ENCODE data around the gene EEFSEC.
A peak's percentile ranks its signal among the peaks of the same experiment; 100 is the strongest.

EEFSEC gene

DNA sequence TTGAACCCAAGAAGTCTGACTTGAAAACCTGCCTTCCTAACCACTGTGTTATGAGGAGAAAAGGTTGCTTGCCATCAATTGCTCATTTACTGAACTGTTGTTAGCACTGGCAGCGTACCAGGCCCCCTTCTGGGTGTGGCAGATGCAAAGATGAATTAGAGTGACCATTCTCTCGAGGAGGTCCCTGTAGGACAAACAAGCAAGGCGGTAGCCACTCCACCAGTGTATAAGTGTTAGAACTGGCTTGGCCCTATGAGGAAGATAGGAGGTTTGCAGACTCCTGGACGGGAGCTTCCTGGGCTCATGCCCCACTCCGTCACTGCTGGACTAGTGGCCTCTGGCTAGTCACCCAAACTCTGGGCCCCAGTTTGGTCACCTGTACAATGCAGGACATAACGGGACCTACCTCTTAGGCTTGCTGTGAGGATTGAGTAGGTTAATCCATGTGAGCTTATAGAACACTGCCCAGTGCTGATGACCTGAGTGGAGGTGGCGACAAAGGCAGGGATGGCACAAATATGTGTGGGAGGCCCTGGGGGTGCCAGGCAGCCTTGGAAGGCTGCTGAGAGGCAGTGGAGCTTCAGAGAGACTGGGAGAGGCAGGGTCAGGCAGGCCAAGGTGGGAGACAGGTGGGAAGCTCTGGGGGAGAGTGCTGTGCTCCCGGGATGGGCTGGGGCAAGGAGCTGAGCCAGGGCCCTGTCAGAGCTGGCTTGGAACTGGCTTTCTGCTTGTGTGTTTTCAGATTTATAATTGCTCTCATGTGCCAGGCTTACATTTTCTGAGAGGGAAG, 167.5 kb downstream of the EEFSEC start:
- peak; percentile 48 for DNase-seq

DNA sequence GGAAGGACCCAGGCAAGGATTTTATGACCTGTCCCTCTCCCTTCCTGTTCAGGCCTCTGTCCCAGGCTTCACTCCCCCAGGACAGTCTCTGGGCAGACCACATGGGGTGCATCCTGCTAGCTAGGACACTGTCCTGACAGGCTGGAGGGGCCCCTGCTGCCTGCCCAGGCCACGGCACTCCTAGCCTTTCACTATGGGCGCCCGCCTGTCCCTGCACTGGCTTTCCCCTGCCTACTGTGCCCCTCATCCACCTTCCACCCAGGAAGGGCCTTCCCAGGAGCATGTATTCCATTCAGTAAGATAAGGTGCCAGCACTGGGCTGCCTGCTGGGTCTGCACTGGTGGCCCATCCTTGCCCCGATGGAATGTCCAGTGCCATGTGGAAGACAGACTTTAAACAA, 168.1 kb downstream of the EEFSEC start:
- DNase-seq, result no peak

DNA sequence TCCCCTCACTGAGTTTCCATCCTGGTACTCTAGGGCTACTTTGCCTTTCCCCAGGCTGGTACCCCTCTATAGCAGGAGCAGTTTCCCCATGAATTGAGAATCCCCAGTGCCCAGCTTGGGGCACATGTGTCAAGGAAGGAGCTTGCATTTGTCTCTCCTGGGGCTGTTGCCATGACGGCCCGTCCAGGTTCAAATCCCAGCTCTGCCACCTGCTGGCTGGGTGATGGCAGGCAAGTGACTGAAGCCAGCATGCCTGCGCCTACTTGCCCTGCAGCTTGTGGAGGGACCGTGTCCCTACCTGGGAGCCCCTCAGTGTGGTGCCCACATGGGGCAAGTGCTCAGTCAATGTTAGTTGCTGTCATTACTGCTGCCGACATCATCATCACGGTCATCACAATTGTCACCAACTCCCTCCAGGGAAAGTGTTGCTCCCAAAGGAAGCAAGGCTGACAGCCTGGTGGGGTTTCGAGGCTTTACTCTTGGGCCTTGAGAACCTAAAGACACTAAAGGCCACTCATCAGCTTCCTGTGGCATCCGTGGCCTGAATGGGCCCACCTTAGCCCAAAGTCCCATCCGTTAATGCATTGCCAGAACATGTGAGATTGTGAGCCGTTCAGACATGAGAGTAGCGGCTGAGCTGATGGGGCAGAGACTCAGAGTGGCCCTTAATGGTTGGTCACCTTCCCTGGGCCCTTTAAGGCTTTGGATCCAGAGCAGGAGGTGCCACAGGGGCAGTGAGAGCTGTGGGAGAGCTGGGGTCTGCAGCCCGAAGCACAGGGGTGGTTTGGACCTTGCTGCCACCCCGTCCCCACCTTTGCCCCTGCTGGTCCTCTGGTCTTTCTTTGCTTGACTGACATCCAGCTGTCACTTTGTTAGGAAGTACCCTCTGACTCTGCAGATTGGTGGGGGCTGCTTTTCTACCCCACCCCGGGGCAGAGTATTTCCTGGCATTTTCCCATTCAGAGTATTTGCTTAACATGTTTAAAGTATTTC, 169.0 kb downstream of the EEFSEC start:
- DNase-seq, result peak; percentile 27

DNA sequence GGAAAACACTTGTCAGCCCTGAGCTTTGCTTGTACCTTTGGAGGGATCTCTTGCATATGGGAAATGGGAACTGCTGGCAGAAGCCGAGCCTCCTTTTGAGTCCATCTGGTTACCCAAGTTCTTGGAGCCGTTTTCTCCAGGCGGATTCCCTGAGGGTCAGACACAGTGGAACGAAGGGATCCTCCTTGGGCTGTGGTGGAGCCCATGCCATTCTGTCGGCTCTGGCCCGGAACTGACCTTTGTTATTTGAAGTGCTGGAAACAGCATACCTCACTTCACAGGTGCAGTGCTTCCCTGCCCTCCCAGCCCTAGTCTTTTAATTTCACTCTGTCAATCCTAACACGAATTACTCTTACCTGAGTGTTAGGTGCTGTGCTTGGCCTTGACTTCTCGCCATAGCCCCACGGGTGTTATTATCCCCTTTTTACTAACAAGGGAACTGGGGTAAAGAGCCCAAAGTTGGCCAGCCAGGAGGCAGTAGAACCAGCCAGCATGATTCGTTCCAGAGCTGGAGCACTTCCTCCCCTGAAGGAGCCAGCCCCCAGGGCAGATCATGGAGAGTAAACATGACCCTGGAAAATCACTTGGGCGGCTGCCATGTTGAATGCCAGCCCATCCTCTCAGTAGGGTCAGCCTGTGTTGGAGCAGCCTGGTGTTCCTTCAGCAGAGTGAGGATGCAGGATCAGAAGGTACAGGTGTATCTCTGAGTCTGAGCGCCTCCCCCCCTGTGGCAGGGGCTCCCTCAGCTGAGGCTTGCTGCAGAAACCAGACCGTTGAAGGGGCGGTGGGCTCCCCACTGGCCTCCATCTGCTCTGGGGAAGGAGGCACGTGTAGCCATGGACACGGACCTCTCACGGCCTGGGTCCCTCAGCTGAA, 170.2 kb downstream of the EEFSEC start:
- DNase-seq, result peak; percentile 70

DNA sequence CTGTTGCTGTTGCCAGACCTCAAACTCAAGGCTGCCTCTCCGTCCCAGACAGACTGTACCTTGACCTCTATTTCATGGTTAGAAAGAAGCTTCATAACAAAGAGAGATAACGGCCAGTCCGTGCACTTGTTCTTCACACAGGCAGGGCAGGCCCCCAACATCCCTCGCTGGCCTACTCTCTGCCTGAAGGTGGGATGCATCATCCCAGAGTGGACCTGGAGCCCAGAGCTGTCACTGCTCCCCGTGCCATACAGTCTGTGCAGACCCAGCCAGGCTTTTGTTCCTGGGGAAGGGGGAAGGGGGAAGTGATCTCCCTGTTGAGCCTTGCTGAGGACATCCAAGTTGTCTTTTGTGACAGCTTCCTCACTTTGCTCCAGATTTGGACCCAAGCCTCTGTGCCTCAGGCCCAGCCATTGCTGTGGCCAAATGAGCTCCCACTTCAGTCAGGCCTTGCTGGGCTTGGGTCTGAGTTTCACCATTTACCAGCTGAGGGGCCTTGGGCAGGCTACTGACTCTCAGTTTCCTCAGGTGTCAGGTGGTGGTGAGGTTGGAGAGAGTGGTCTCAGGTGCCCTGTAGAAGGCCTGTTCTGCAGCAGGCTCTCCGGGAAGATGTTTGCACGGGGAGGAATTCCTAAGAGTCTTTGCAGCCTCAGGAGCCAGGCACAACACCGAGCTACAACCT, 171.8 kb downstream of the EEFSEC start:
- DNase-seq, result no peak

DNA sequence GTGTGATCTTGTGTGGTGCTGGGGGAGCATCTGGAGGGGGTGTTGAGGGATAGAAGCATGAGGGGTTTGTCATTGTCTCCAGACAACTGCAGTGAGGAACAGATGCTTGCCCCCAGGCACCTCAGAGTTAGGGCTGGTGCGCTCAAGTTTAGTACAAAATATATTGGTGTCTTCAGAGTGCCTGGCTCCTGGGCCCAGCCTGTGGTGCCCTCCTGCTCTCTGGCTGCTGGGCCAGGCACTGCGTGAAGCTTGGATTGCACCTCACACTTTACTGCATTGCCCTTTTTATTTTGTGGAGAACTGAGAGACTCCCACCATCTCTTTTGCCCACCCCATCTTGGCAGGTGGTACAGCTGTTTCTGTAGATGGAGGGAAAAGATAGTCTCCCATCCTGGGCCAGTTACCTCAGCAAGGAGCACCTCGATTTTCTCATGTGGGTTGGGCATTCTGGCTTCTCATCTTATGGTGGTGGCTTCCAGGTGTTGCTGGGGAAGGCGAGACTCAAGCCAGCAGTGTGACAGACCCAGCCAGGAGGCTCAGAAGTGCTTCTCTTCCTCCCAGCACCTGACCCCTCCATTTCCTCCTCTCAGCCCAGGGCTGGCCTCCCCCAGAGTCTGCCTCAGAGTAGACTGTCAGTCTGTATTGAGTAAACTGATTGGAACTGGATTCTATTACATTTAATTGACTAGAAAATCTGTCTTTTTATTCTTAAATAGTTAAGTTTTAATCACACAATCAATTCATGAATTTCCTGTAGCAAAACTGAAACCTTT, 173.0 kb downstream of the EEFSEC start:
- no peak for DNase-seq

DNA sequence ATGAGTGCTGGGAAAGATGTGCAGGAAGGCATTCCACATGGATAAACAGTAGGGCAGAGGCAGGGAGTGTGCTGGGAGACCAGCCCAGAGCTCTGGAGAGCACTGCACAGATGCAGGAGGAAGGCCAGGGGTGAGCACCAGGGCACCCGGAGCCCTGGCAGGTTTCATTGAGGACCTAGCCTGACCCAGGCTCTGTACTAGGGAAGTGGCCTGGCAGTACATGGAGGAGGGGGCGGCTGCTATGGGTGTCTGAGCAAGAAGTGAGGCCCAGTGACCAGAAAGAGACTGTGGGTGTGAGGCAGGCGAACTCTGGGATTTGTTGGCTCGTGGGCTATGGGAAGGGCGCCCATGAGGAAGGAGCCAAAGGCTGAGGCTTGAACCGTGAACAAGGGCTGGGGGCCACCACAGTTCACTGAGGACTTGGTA, 174.3 kb downstream of the EEFSEC start:
- no peak for DNase-seq

DNA sequence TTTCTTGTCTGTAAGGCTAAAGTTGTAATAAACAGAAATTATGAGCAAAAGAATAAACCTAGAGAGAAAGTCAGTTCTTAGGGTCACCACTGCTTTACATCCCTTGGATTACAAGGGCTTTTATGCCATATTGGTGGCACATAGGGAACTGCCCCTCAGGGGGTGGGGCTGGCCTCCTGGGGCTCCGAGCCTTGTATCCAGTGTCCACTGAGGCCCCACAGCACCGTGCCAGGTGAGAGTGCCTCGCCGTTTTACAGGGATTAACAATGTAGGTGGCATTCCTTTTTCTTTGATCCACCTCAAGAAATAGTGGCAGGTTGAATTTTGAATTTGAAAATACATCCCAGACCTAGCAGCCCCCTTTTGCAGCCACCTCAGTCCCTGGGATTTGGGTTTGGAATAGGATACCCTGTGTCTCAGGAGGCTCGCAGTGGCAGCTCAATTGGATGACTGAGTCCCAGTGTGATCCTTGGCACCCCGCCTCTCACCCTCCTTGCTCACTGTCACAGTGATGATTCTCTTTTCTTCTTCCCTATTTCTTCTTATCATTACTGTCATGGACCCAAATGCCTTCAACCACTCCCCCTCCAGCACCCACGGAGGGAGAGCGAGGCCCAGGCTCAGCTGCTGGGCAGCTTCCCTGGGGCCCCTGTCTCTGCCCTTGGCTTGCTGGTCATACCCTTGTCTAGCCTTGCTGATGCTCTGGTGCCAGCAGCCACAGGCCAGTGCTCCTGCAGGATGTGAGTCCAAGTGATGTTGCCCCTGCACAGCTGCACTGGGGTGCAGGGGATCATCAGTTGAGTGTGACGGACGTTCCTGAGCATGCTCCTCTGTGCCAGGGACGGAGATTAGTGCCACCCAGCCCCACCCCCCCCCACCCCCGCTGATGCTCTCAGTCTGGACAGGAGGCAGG, 175.5 kb downstream of the EEFSEC start:
- no peak for DNase-seq

DNA sequence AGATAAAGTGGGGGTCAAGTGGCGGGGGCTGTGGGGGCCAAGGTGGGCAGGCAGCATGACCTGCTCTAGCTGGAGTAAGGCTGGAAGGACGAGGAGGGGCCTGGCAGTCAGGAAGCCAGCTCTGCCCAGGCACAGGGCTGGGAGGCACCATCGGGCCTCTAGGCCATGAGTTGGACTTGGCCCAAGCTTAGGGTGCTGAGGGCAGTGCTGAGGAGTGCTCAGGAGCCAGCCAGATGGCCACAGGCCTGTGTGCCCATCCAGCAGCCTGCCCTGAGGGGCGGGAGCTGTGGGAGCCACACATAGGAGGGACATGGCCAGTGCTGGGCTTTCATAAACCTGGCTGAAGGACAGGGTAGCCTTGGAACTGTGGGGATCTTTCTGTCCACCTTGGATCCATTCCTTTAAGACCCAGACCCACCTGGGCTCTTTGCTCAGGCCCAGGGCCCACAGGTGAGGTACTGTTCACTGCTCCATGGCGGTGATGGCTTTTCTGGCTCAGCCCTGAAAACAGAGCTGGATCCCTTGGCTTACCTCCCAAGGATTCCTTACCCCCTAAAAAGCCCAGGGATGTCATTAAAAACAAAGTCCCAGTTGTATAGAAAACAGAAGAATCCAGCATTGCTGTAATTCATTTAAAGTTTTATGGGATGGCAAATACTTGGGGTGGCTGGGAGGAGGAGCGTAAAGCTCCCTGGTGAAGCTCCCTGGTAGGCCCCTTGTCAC, 176.4 kb downstream of the EEFSEC start:
- no peak for DNase-seq

DNA sequence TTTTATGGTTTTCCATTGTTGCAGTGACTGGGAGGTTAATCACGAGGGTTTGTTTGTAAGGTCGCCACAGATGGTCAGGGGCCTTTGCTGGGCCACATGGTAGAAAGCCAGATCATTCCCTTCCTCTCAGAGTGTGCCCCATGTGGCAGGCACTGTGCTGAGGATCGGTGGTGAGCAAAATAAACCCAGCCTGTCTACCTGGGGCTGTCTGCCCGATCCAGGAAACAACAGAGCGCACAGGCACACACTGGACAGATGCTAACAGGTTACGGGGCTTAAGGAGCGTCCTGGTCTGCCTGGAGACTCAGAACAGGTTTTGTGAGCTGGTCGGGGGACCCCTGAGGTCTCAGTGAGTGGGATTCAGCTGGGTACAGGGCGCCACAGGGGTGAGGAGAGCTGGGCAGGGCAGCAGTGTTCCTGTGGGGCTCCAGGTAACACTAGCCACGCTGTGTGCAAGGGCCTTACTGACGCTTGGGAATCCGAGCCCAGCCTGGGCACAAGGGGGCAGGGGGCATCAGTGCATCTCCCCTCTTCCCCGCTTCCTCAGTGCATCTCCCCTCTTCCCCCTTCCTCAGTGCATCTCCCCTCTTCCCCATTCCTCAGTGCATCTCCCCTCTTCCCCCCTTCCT, 177.0 kb downstream of the EEFSEC start:
- DNase-seq, result no peak

DNA sequence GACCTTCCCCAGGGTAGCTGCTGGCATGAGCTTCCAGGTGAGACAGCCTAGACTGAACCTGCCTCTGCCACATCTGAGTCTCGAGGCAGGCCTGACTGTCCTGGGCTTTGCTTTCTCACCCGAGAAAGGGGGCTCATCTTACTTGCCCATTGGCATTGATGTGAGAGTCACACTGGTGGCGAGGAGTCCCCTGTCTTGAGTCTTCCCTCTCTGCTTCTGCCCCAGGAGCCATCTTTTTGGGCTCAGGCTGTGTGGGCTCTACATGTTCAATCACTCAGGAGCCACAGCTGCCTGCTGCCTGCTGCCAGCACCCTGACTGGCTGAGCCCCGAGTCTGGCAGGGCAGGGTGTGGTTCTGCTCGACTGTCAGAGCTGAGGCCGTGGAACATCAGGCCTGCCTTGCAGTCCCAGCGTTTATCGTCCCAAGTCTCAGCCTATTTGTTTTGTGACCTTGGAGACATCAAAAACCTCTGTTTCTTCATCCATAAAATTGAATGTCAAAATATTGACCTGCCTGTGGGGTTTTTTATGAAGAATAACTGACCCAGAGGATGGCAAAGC, 180.9 kb downstream of the EEFSEC start:
- DNase-seq, result no peak

DNA sequence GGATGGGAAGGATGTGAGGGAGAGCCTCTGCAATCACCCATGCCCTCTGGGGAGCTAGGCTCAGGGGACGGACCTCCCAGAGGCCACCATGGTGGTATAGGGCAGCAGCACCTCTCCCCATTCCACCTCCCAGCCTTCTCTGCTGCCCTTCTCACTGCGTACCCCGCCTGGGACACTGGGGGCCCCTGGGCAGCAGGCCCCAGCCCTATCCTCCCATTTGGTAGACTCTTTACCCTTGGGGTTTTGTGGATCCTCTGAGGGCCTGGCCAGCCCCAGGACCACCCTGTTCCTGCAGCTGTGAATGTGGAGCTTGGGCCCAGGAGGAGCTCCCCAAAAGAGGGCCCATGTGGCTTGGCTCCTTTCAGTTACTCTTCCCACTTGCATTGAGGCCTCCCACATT, 181.5 kb downstream of the EEFSEC start:
- no peak for DNase-seq

DNA sequence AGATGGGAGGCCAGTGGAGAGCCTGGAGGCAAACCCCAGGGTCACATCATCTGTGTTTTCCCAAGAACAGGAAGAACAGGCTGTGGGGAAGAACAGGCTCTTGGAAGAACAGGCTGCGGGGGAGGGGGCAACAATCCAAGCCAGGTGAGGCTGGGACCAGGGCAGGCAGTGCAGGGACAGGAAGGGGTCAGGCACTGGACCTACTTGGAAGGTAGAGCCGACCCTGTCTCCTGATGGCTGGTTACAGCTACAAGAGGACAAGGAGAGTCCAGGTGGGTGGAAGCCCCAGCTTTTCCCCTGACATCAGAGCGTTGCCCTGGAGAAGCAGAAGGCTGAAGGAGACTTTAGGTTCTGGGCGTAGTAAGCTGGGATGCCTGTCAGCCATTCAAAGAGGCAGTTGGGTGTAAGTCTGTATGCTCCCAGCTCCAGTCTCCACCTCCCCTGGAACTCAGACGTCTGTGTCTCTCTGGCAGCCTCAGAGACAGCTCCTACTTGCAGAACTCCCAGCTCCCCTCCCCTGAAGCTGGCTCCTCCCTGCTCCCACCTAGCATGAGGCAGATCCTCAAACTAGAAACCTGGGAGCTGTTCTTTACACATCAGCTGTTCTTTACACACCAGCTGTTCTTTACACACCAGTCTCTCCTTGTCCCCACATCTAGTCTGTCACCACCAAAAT, 182.5 kb downstream of the EEFSEC start:
- DNase-seq, result peak; percentile 21

DNA sequence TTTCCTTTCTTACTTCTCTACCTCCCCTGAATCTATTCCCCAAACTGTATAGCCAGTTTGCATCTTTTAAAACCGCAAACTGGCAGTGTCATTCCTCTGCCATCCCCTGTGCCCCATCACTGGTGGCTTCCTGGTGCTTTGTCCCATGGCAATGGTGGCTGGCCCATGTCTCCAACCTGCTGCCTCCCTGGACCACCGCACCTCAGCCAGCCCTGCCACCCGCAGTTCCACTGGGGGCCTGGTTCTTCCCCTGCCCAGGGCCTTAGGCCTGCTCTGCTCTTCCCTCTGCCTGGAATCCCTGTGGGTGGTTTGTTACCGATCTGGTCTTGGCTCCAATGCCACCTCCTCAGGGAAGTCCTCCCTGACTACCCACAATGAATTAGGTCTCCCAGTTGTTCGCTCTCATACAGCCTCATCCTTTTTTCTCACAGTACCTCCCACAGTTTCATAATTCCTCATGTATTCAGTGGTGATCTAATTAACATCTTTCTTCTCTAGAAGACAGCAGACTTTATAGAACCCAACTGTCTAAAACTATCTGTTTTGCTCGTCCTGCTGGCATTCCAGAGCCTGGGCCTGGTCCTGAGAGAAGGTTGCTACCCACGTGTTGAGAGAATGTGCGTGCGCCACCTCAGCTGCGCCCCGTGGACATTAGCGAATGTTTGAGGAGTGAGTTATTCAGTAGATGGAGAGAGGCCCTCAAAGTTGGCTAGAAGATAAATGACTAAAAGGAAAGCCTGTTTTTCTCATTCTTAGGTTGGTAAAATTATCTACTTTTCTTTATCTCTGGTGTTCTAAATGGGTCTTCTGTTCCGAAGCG, 183.3 kb downstream of the EEFSEC start:
- no peak for DNase-seq

DNA sequence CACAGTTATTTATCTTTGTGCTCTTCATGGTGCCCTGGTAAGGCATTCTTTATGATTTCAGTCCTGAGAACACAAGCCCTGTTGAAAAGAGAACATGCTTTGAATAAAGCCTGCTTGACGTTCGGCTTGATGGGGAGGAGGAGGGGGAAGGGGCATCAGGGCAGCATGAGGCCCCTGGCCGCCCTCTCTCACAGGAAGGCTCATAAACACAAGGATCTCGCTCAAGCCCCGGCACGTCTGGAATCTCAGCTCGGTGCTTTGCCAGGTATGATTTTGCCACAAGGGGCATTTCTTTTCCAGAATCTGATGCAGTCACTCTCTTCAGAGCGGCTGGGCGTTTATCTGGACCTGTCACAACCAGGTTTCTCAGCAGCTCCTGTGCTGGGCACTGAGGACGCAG, 184.0 kb downstream of the EEFSEC start:
- DNase-seq, result no peak

DNA sequence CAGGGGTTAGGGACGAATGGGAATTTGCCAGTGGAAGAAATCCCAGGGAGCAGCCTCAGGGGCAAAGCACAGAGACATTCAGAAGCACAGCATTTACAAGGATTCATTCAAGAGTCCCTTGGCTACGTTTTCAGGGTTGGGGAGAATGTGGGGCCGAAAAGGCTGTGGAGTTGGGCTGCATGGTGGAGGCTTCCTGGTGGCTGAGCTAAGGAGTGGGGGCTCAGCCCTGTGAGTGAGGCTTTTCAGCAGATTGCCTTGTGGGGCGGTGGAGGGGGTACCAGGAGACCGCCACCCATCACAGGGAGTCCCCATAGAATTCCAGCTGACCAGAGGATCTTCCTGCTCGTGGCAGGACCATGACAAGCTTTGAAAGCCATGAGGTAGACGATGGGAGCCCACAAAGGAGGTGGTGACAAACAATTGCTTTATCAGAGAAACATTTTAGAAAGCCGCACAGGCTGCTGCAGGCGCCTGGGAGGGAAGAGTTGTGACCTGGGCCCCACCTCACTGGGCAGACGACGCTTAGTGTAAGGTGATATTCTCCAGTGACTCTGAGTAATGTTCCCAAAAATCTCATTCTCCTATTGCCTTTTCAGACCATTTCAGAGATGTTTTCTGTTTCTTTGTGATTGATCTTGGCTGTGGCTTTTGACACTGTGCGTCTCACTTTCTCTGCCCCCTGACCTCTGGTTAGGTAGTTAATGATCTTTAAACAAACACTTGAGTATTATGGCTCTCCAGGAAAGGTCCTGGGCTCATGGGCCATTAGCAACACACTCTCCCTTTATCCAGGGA, 185.5 kb downstream of the EEFSEC start:
- peak; percentile 59 for DNase-seq

Measured in NCI-H2029 (cell line).